Measurements from ENCODE around the gene ALK.

DNA sequence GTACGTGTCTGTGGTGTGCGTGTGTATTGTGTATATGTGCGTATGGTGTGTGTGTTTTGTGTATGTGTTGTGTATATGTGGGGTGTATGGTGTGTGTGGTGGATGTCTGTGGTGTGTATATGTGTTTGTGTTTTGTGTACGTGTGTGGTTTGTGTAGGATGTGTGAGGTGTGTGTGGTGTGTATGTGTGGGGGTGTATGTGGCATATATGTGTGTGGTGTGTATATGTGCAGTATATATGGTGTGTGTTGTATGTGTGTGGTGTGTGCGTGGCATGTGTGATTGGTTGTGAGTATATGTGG, 704.8 kb downstream of the ALK start:
- TF ChIP-seq POLR2A (IDR thresholded peaks at IDR 0.05) = no peak
- TF ChIP-seq, protein P1, sequence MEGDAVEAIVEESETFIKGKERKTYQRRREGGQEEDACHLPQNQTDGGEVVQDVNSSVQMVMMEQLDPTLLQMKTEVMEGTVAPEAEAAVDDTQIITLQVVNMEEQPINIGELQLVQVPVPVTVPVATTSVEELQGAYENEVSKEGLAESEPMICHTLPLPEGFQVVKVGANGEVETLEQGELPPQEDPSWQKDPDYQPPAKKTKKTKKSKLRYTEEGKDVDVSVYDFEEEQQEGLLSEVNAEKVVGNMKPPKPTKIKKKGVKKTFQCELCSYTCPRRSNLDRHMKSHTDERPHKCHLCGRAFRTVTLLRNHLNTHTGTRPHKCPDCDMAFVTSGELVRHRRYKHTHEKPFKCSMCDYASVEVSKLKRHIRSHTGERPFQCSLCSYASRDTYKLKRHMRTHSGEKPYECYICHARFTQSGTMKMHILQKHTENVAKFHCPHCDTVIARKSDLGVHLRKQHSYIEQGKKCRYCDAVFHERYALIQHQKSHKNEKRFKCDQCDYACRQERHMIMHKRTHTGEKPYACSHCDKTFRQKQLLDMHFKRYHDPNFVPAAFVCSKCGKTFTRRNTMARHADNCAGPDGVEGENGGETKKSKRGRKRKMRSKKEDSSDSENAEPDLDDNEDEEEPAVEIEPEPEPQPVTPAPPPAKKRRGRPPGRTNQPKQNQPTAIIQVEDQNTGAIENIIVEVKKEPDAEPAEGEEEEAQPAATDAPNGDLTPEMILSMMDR (IDR thresholded peaks at IDR 0.05) = no peak
